WTC11 (cell line): ENCODE results near the gene PON3.

ENCODE experiments used
- FOXJ3 ChIP-seq: sonication (generic); formaldehyde crosslinking; IDR thresholded peaks from 2 replicates; pipeline ENCODE4 v1.9.0; 2021; ENCODE audit warnings: missing genetic modification reagents, mild to moderate bottlenecking, borderline replicate concordance
- FOXP1 ChIP-seq: sonication (generic); formaldehyde crosslinking; IDR thresholded peaks from 2 replicates; pipeline ENCODE4 v1.8.0; 2022; ENCODE audit warnings: missing genetic modification reagents, mild to moderate bottlenecking, moderate library complexity, borderline replicate concordance
- GTF2I ChIP-seq: fragments of 250-450 bp; sonication (Bioruptor Pico); conservative IDR thresholded peaks from 2 replicates; pipeline ENCODE4 v1.4.0; 2021; ENCODE audit warnings: mild to moderate bottlenecking
- JUN ChIP-seq: sonication (generic); formaldehyde crosslinking; IDR thresholded peaks from 2 replicates; pipeline ENCODE4 v1.8.0; 2023; ENCODE audit warnings: mild to moderate bottlenecking, missing genetic modification reagents
- SP1 ChIP-seq: sonication (generic); formaldehyde crosslinking; conservative IDR thresholded peaks from 2 replicates; pipeline ENCODE4 v1.8.1; 2022; ENCODE audit warnings: missing genetic modification reagents
- ZNF121 ChIP-seq: sonication (generic); formaldehyde crosslinking; IDR thresholded peaks from 2 replicates; pipeline ENCODE4 v1.8.0; 2023; ENCODE audit warnings: missing genetic modification reagents
- TF ChIP-seq, protein P1 (sequence below): fragments of 200-600 bp; IDR thresholded peaks from 2 replicates; pipeline ENCODE4 v1.8.0; 2022; ENCODE audit warnings: antibody characterized with exemption
- TF ChIP-seq, protein P2 (sequence below): sonication (generic); formaldehyde crosslinking; IDR thresholded peaks from 2 replicates; pipeline ENCODE4 v1.8.0; 2022; ENCODE audit warnings: mild to moderate bottlenecking, missing genetic modification reagents
- TF ChIP-seq, protein P3 (sequence below): sonication (generic); formaldehyde crosslinking; IDR thresholded peaks from 2 replicates; pipeline ENCODE4 v1.8.1; 2023; ENCODE audit warnings: mild to moderate bottlenecking, missing genetic modification reagents

DNA sequence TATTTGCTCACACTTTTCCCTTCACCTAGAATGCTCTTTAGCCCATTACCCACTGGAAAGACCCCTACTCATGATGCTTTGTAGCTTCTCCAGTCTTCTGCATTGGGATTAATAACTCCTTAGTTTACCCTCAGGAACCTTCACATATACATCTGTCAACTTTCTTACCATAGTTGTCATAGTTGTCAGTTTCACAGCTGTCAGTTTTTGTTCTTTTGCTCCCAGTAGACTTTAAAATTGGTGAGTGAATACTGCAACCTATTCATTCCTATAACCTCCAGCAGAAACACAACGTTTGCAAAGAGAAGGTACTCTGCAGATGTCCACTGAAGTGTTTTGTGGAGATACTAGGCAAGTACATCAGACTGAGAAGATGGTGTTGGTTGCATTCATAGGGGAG lies 74.5 kb downstream of the PON3 start:
- TF ChIP-seq, protein P1, sequence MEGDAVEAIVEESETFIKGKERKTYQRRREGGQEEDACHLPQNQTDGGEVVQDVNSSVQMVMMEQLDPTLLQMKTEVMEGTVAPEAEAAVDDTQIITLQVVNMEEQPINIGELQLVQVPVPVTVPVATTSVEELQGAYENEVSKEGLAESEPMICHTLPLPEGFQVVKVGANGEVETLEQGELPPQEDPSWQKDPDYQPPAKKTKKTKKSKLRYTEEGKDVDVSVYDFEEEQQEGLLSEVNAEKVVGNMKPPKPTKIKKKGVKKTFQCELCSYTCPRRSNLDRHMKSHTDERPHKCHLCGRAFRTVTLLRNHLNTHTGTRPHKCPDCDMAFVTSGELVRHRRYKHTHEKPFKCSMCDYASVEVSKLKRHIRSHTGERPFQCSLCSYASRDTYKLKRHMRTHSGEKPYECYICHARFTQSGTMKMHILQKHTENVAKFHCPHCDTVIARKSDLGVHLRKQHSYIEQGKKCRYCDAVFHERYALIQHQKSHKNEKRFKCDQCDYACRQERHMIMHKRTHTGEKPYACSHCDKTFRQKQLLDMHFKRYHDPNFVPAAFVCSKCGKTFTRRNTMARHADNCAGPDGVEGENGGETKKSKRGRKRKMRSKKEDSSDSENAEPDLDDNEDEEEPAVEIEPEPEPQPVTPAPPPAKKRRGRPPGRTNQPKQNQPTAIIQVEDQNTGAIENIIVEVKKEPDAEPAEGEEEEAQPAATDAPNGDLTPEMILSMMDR, result no peak
- TF ChIP-seq, protein P2, sequence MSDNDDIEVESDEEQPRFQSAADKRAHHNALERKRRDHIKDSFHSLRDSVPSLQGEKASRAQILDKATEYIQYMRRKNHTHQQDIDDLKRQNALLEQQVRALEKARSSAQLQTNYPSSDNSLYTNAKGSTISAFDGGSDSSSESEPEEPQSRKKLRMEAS (CRISPR knock-in tag), result no peak
- no peak for TF ChIP-seq FOXP1 (CRISPR knock-in tag)
- no peak for TF ChIP-seq GTF2I (CRISPR knock-in tag)
- TF ChIP-seq JUN, result no peak
- TF ChIP-seq SP1 (CRISPR knock-in tag), result no peak
- no peak for TF ChIP-seq ZNF121 (CRISPR knock-in tag)
- TF ChIP-seq, protein P3, sequence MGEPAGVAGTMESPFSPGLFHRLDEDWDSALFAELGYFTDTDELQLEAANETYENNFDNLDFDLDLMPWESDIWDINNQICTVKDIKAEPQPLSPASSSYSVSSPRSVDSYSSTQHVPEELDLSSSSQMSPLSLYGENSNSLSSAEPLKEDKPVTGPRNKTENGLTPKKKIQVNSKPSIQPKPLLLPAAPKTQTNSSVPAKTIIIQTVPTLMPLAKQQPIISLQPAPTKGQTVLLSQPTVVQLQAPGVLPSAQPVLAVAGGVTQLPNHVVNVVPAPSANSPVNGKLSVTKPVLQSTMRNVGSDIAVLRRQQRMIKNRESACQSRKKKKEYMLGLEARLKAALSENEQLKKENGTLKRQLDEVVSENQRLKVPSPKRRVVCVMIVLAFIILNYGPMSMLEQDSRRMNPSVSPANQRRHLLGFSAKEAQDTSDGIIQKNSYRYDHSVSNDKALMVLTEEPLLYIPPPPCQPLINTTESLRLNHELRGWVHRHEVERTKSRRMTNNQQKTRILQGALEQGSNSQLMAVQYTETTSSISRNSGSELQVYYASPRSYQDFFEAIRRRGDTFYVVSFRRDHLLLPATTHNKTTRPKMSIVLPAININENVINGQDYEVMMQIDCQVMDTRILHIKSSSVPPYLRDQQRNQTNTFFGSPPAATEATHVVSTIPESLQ, result no peak
- TF ChIP-seq FOXJ3 (CRISPR knock-in tag), result no peak
